GM12878 (cell line): ENCODE data around the gene B9D2. TPM values are rescaled to one million over a fixed set of nuclear protein-coding genes. Genes with fewer than 3 reads are reported as not detected.

Experiments
- ATAC-seq: fragments of 200-7000 bp; cut with Tn5 transposase; 3 replicates; pipeline ENCODE4 v1.9.1; 2020; ENCODE audit warnings: mild to moderate bottlenecking, moderate library complexity
- BruUV-seq: library from RNA; stranded (reverse); fragments of 400-500 nt; replicated peaks from 2 replicates; lab custom pipeline; 2021; lab: Mats Ljungman, UMichigan
- CTCF ChIA-PET: fragments of 300-600 bp; sonication (Branson Sonifier 250); formaldehyde crosslinking; extraction: SDS; loops from one replicate; lab custom pipeline; 2021; ENCODE audit warnings: inconsistent platforms; lab: Yijun Ruan, JAX
- POLR2A ChIA-PET: fragments of 350-600 bp; formaldehyde crosslinking; extraction: SDS; loops from one replicate; lab custom pipeline; 2021; ENCODE audit warnings: inconsistent platforms; lab: Charles Lee
- RAD21 ChIA-PET: fragments of 300-600 bp; sonication (Branson Sonifier 250); formaldehyde crosslinking; loops from one replicate; lab custom pipeline; 2023; ENCODE audit warnings: antibody characterized with exemption; ENCODE audit not compliant: unreplicated experiment; lab: Charles Lee
- SMC1A ChIA-PET: fragments of 300-600 bp; sonication (Branson Sonifier 250); formaldehyde crosslinking; loops from one replicate; lab custom pipeline; 2023; ENCODE audit not compliant: unreplicated experiment, uncharacterized antibody; lab: Charles Lee
- DNase-seq: peaks from one replicate; pipeline ENCODE4 v3.0.0-alpha.2; 2011; ENCODE audit warnings: low read depth, low spot score
- FAIRE-seq: peaks from 3 replicates; lab custom pipeline; 2011; peaks lifted over from hg19 to GRCh38; lab: Jason Lieb, UNC
- H2AFZ ChIP-seq: 2 replicates; pipeline ENCODE4 v1.6.0; 2011; ENCODE audit warnings: low read depth, low read length, control low read depth; ENCODE audit not compliant: control insufficient read depth
- H3K27ac ChIP-seq: 2 replicates; pipeline ENCODE4 v1.5.1; 2011; ENCODE audit warnings: control low read depth; ENCODE audit not compliant: control insufficient read depth, insufficient read depth
- H3K27me3 ChIP-seq, 2 experiments: replicated peaks in 1 of 2; 2 replicates each; pipeline versions ENCODE4 v1.6.0 to v1.6.1; 2011; ENCODE audit warnings: low read length in 1 of 2; ENCODE audit not compliant: control insufficient read depth in 2 of 2, insufficient read depth in 2 of 2
- H3K36me3 ChIP-seq, 2 experiments: 2 replicates each; pipeline ENCODE4 v1.5.1; 2011; ENCODE audit warnings: low read length in 1 of 2; ENCODE audit not compliant: control insufficient read depth in 2 of 2, insufficient read depth in 2 of 2
- H3K4me1 ChIP-seq: 2 replicates; pipeline ENCODE4 v1.6.1; 2011; ENCODE audit warnings: mild to moderate bottlenecking, low read length, moderate library complexity, mixed read lengths; ENCODE audit not compliant: control insufficient read depth, insufficient read depth
- H3K4me2 ChIP-seq: 2 replicates; pipeline ENCODE4 v1.6.0; 2011; ENCODE audit warnings: control low read depth; ENCODE audit not compliant: control insufficient read depth, insufficient read depth
- H3K4me3 ChIP-seq: fragments of 200-600 bp; sonication (generic); 2 replicates; pipeline ENCODE4 v1.5.1; 2016
- H3K79me2 ChIP-seq: 2 replicates; pipeline ENCODE4 v1.6.0; 2011; ENCODE audit warnings: low read length; ENCODE audit not compliant: control insufficient read depth, insufficient read depth
- H3K9ac ChIP-seq: 2 replicates; pipeline ENCODE4 v1.8.0; 2011; ENCODE audit warnings: low read length, control low read depth, mixed read lengths; ENCODE audit not compliant: control insufficient read depth, insufficient read depth
- H3K9me3 ChIP-seq: replicated peaks from 3 replicates; pipeline ENCODE4 v1.5.1; 2011; ENCODE audit warnings: mild to moderate bottlenecking, low read length; ENCODE audit not compliant: control insufficient read depth, insufficient read depth
- H4K20me1 ChIP-seq: 2 replicates; pipeline ENCODE4 v1.6.0; 2011; ENCODE audit not compliant: control insufficient read depth, insufficient read depth
- BCL3 ChIP-seq: IDR thresholded peaks from 2 replicates; pipeline ENCODE4 v1.6.1; 2011; ENCODE audit warnings: borderline replicate concordance, low read depth, mild to moderate bottlenecking, moderate library complexity, low read length; ENCODE audit not compliant: insufficient read depth, poor library complexity, severe bottlenecking
- BHLHE40 ChIP-seq, 2 experiments: fragments of 450-650 bp in 1 of 2; IDR thresholded peaks; 2 replicates each; pipeline ENCODE4 v1.6.1; 2011 to 2017; ENCODE audit warnings: low read depth in 2 of 2, borderline replicate concordance in 1 of 2, improper control_type of control experiment in 1 of 2, low read length in 1 of 2, mild to moderate bottlenecking in 1 of 2
- BMI1 ChIP-seq: fragments of 450-650 bp; IDR thresholded peaks from 2 replicates; pipeline ENCODE4 v1.6.1; 2016; ENCODE audit warnings: mild to moderate bottlenecking, moderate library complexity, borderline replicate concordance
- CHD2 ChIP-seq: IDR thresholded peaks from 2 replicates; pipeline ENCODE4 v1.6.1; 2011; ENCODE audit warnings: low read depth, low read length, improper control_type of control experiment, borderline replicate concordance
- E2F4 ChIP-seq: IDR thresholded peaks from 2 replicates; pipeline ENCODE4 v1.6.1; 2012; ENCODE audit warnings: low read depth, low read length, improper control_type of control experiment
- GATAD2B ChIP-seq: fragments of 450-650 bp; conservative IDR thresholded peaks from 2 replicates; pipeline ENCODE4 v1.6.1; 2017; ENCODE audit warnings: low read depth, mild to moderate bottlenecking, moderate library complexity
- HDAC2 ChIP-seq: fragments of 200-600 bp; sonication (generic); IDR thresholded peaks from 2 replicates; pipeline ENCODE4 v1.6.1; 2017
- IRF4 ChIP-seq: IDR thresholded peaks from 2 replicates; pipeline ENCODE4 v1.6.1; 2011; ENCODE audit warnings: low read depth, low read length
- MAX ChIP-seq: IDR thresholded peaks from 2 replicates; pipeline ENCODE4 v1.6.1; 2012; ENCODE audit warnings: low read depth, low read length, improper control_type of control experiment
- MTA2 ChIP-seq: fragments of 450-650 bp; IDR thresholded peaks from 2 replicates; pipeline ENCODE4 v1.6.1; 2016; ENCODE audit warnings: low read depth, mild to moderate bottlenecking, moderate library complexity
- MYB ChIP-seq: fragments of 150-350 bp; IDR thresholded peaks from 2 replicates; pipeline ENCODE4 v1.6.1; 2014; ENCODE audit warnings: mild to moderate bottlenecking, low read depth, low read length, borderline replicate concordance
- NRF1 ChIP-seq: conservative IDR thresholded peaks from 2 replicates; pipeline ENCODE4 v1.6.1; 2011; ENCODE audit warnings: mild to moderate bottlenecking, low read depth, low read length, improper control_type of control experiment
- PAX5 ChIP-seq: IDR thresholded peaks from 2 replicates; pipeline ENCODE4 v1.6.1; 2011; ENCODE audit warnings: low read depth, low read length, borderline replicate concordance
- PML ChIP-seq: IDR thresholded peaks from 2 replicates; pipeline ENCODE4 v1.6.1; 2012; ENCODE audit warnings: low read length, inconsistent platforms
- POLR2A ChIP-seq: IDR thresholded peaks from 2 replicates; pipeline ENCODE4 v1.6.1; 2011; ENCODE audit warnings: low read depth, mild to moderate bottlenecking, low read length
- RAD21 ChIP-seq: IDR thresholded peaks from 2 replicates; pipeline ENCODE4 v1.6.1; 2011; ENCODE audit warnings: mild to moderate bottlenecking, low read depth, low read length, moderate library complexity; ENCODE audit not compliant: insufficient read depth
- RFX5 ChIP-seq: IDR thresholded peaks from 2 replicates; pipeline ENCODE4 v1.6.1; 2011; ENCODE audit warnings: low read depth, low read length, improper control_type of control experiment
- SPI1 ChIP-seq: IDR thresholded peaks from 2 replicates; pipeline ENCODE4 v1.6.1; 2011; ENCODE audit warnings: low read depth, mild to moderate bottlenecking, low read length, moderate library complexity, borderline replicate concordance; ENCODE audit not compliant: insufficient read depth
- TARDBP ChIP-seq: IDR thresholded peaks from 2 replicates; pipeline ENCODE4 v1.6.1; 2016; ENCODE audit warnings: borderline replicate concordance
- TCF12 ChIP-seq: IDR thresholded peaks from 2 replicates; pipeline ENCODE4 v1.6.1; 2011; ENCODE audit warnings: low read depth, mild to moderate bottlenecking, low read length
- ZBED1 ChIP-seq: IDR thresholded peaks from 2 replicates; pipeline ENCODE4 v1.6.1; 2016; ENCODE audit warnings: borderline replicate concordance
- ZNF217 ChIP-seq: fragments of 450-650 bp; IDR thresholded peaks from 2 replicates; pipeline ENCODE4 v1.6.1; 2017; ENCODE audit warnings: antibody characterized with exemption, mild to moderate bottlenecking
- ZNF24 ChIP-seq: fragments of 450-650 bp; IDR thresholded peaks from 2 replicates; pipeline ENCODE4 v1.6.1; 2017; ENCODE audit warnings: antibody characterized with exemption, mild to moderate bottlenecking
- ZNF384 ChIP-seq: IDR thresholded peaks from 2 replicates; pipeline ENCODE4 v1.6.1; 2012; ENCODE audit warnings: low read depth, mild to moderate bottlenecking, low read length, improper control_type of control experiment, borderline replicate concordance
- WGBS: methylation state at CpG from one replicate; pipeline ENCODE4 v1.1.6; 2016; ENCODE audit warnings: low lambda C conversion rate; ENCODE audit not compliant: insufficient replicate concordance, insufficient coverage; ENCODE audit errors: missing lambda C conversion rate; 5-methylcytosine and 5-hydroxymethylcytosine counted together
- in situ Hi-C: fragments of 300-500 bp; cut with MboI; formaldehyde crosslinking; loops from 9 replicates; pipeline ENCODE4 v1.14.3; 2018; ENCODE audit warnings: mixed read lengths
- intact Hi-C: fragments of 100-400 bp; cut with micrococcal nuclease; formaldehyde crosslinking; loops from one replicate; pipeline ENCODE4 v1.14.2; 2022; ENCODE audit not compliant: unreplicated experiment
- polyA plus RNA-seq, 11 experiments: library from polyadenylated mRNA; depleted of rRNA in 4 of 11; unstranded in 6 of 11; stranded (reverse) in 5 of 11; fragments of >200 nt; fragmentation: Nextera tagmentation in 4 of 11; fragmentation: Illumina TruSeq in 1 of 11; extraction: Ambion mirVana in 4 of 11; extraction: Trizol in 1 of 11; gene quantifications; 1 replicate in 1 of 11; 2 replicates in 10 of 11; pipeline versions ENCODE4 v1.2.1 to v1.2.3, GENCODE V29; 2011 to 2016; ENCODE audit warnings: inconsistent platforms in 2 of 11, missing spikeins in 2 of 11, low read depth in 1 of 11
- total RNA-seq, 4 experiments: library from RNA; depleted of rRNA in 3 of 4; stranded (reverse); fragments of >200 nt in 3 of 4; fragmentation: Illumina TruSeq in 1 of 4; extraction: Trizol in 1 of 4; gene quantifications; 2 replicates each; pipeline versions ENCODE4 v1.2.1 to v1.2.3, GENCODE V29; 2013 to 2021

The B9D2 gene
- total and polyA plus RNA-seq, 10 of the 15 experiments (the other 5 are each of a cell fraction or from before 2014, with no cell fraction given) = 2.4 to 12.4 (median 5.0) TPM

DNA sequence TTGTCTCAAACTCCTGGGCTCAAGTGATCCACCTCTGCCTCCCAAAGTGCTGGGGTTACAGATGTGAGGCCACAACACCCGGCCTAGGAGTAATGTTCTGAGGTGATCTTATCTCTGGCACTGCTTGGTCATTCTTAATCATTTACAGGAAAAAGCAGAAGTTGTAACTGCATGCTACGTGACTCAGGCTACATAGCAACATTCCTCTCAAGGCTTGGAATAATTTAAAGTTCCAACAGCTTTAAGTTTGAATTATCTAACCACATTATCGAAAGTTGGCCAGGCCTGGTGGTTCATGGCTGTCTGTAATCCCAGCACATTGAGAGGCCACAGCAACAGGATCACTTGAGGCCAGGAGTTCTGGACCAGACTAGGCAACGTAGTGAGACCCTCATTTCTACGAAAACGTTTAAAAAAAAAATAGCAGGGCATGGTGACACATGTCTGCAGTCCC is 3.9 kb upstream of the B9D2 start:
- H3K27ac ChIP-seq = peak overlapping the region; percentile 45
- no peaks in the 10 kb centered on the region for H3K27me3 ChIP-seq
- no peaks in the 10 kb centered on the region for H3K36me3 ChIP-seq
- intact Hi-C loops (no loop called here), in situ Hi-C loops (no loop called here)
- H3K4me2 ChIP-seq = 0 out of 2 replicates have a peak overlapping the region, but pooled peaks have one; percentile 46
- H3K4me1 ChIP-seq = peaks cover 23% of the 10 kb centered on the region
- ATAC-seq (peak; percentile 61), DNase-seq (no peak), FAIRE-seq (no peak)
- ChIA-PET POLR2A (interaction anchor here (0.9 to 1.4 kb wide), 6 partner anchors 8 to 65 kb away, joined by 3 to 11 read pairs (median 6); partner anchors contain the start of gene TMEM91), CTCF (interaction anchor here (0.6 to 9.3 kb wide), 3 partner anchors 10 to 469 kb away, joined by 4 to 91 read pairs (median 7); partner anchors contain the start of gene TGFB1), SMC1A (interaction anchor here (0.6 to 1.5 kb wide), 7 partner anchors 10 to 492 kb away, joined by 3 to 4 read pairs (median 3); partner anchors contain the start of gene RPS19), RAD21 (interaction anchor here (0.6 to 1.3 kb wide), 4 partner anchors 12 to 60 kb away, joined by 3 read pairs; no protein-coding TSS in a partner anchor)
- H4K20me1 ChIP-seq = no peaks in the 10 kb centered on the region
- peaks cover 27% of the 10 kb centered on the region for H3K79me2 ChIP-seq
- H3K9me3 ChIP-seq = no peaks in the 10 kb centered on the region
- no TSS peak for BruUV-seq
- peak overlapping the region; percentile 26; the same call in 1 of the 2 replicates for H3K9ac ChIP-seq
- H3K4me3 ChIP-seq = no peak overlapping the region
- H2AFZ ChIP-seq = peak overlapping the region; percentile 38
- 66% methylated on average over 6 of the region's 6 CpGs for WGBS
- TF ChIP-seq MTA2 (peak; percentile 48; the same call in 1 of the 2 replicates), ZBED1 (no peak), GATAD2B (0 out of 2 replicates have a peak, but pooled peaks have one; percentile 19), E2F4 (no peak), POLR2A (no peak), ZNF24 (no peak), PML (no peak), CHD2 (no peak), RFX5 (no peak), PAX5 (no peak), ZNF217 (no peak), MYB (no peak), TARDBP (no peak), SPI1 (peak; percentile 56; the same call in 1 of the 2 replicates), MAX (no peak), RAD21 (no peak), TCF12 (no peak), BHLHE40 (IDR thresholded peaks at IDR 0.05; ENCODE audit: borderline replicate concordance in 1 of 2, low read depth in 2 of 2, low read length in 1 of 2) (0 out of 4 replicates have a peak, but pooled peaks of 1 of the 2 experiments have one; percentile 10), BCL3 (no peak), NRF1 (no peak), IRF4 (no peak), BMI1 (no peak), HDAC2 (no peak), ZNF384 (no peak)
